Measurements from ENCODE around the gene SULT1A2. TPM values are rescaled to one million over a fixed set of nuclear protein-coding genes. Genes with fewer than 3 reads are reported as not detected.
A peak's percentile ranks its signal among the peaks of the same experiment; 100 is the strongest.
"Not testable (repeated sequence)": the region's sequence is repeated elsewhere in the genome, so short reads cannot be mapped to it uniquely, and the experiment has no call there.

SULT1A2 gene
- 1 to 10 TPM; 1.3 to 2.3 TPM for total RNA-seq

DNA sequence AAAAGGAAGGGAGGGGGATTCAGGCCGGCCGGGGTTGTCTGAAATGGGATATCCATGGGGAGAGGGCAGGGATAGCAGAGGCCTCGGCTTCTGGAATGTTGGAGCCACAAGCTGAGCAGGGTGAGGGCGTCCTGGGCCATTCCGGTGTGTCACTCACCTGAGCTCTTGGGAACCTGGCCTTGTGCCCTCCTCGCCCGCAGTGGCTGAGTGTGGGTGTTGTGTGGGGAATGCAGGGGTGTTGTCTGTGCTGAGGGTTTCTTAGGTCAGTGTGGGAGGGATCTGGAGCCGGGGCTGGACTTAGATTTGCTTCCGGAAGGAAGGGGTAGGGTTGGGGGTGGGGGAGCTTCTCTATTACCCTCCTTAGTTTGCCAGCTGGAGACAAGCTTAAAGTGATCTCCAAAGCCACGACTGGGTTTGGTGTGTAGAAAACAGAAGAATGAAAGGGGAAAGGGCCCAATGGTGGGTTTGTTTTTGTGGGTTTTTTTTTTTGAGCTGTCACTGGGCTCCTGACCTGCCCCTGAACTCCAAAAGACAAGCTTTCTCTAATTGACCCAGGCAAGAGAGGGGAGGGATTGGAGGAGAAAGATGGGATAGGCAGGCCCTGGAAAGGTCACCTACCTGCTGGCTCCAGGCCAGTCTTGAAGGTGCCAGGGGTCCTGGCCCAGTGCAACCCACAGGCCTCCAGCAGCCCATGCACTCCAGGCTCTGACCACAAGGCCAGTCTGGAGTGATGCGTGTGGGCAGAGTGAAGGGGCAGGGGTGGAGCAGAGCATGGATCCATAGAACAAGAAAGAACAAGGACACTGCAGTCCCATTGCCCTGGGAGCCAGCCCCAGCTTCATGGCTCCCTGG, at the start of gene SULT1A2:
Gene SULT1A2, minus strand, starts transcription at position 211 of the 852 bp plus-strand sequence. CDS start 1,120 bp downstream, outside the sequence.
- ATAC-seq (peak; percentile 85), DNase-seq (peak; percentile 74 to 86 (median 80))
- Histone ChIP-seq H3K27me3 (no peaks in the 10 kb centered on the region), H3K4me1 (peaks cover 28% of the 10 kb centered on the region), H3K4me3 (no peak within 1 kb of the TSS), H3K9me3 (no peaks in the 10 kb centered on the region), H3K27ac (peak within 1 kb of the TSS; percentile 45 to 82 (median 80)), H3K36me3 (replicated peaks in 1 of 2; ENCODE audit: insufficient read depth in 1 of 2, low read depth in 2 of 2) (no peaks in the 10 kb centered on the region)
- intact Hi-C loops (cut with DNase I) = no loop called here
- TF ChIP-seq CTCF (IDR thresholded peaks at IDR 0.05) (no peak), POLR2A (IDR thresholded peaks at IDR 0.05) (peak in 1 of 3 donors; percentile 19)
- WGBS, 2 donors = 18 to 20% methylated on average over 8 to 11 of the region's 11 CpGs

GRCh38 chr16:28639959-28640358, 43.1 kb upstream of the SULT1A2 start:
- H3K4me3 ChIP-seq; H3K36me3 ChIP-seq (replicated peaks in 1 of 2; ENCODE audit: insufficient read depth in 1 of 2, low read depth in 2 of 2); DNase-seq; H3K27me3 ChIP-seq; H3K27ac ChIP-seq; H3K4me1 ChIP-seq; ATAC-seq; intact Hi-C loops (cut with DNase I); H3K9me3 ChIP-seq: not testable (repeated sequence)
- WGBS, 2 donors = 43 to 65% methylated on average over 1 to 2 of the region's 2 CpGs

DNA sequence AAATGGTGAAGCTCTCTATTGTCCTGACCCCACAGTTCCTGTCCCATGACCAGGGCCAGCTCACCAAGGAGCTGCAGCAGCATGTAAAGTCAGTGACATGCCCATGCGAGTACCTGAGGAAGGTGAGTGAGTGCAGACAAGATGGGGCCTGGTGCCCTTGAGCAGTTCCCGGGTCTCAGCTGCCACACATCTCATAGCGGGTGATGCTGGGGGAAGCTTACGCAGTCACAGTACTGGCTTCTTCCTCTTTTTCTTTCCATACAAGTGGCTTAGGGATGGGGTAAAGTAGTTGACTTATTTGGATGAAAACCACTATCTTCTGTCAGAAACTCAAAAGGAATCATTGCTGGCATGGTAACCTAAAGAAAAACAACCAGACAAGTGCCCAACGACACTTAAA, 41.5 kb upstream of the SULT1A2 start:
- ATAC-seq; H3K9me3 ChIP-seq; H3K4me1 ChIP-seq; intact Hi-C loops (cut with DNase I); DNase-seq; H3K36me3 ChIP-seq (replicated peaks in 1 of 2; ENCODE audit: insufficient read depth in 1 of 2, low read depth in 2 of 2); H3K27ac ChIP-seq; H3K27me3 ChIP-seq; H3K4me3 ChIP-seq: not testable (repeated sequence)
- 69 to 71% methylated on average over 4 to 5 of the region's 5 CpGs for WGBS, 2 donors

DNA sequence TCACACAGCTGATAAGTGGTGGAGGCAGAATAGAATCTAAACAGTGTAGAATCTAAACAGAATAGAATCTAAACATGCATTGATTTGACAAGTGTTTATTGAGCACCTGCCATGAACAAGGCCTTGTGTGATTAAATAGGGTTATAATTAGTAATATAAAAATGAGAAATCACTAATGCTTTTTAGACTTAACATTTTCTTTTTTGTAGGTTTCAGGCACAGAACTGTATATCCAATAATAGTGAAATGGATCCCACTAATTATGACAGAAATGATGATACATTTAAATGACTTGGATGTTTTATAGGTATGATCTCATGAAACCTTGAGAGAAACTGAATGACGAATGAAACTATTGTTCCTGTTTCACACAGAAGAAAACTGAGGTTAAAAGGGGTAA, 40.9 kb upstream of the SULT1A2 start, which contains the start of gene NPIPB8:
Gene NPIPB8, plus strand, starts transcription at position 301 of the 400 bp plus-strand sequence. CDS start 296 bp downstream, outside the sequence.
- H3K9me3 ChIP-seq; H3K36me3 ChIP-seq (replicated peaks in 1 of 2; ENCODE audit: insufficient read depth in 1 of 2, low read depth in 2 of 2); H3K4me3 ChIP-seq; H3K4me1 ChIP-seq; ATAC-seq; H3K27ac ChIP-seq; H3K27me3 ChIP-seq; intact Hi-C loops (cut with DNase I); DNase-seq: not testable (repeated sequence)
- WGBS, 2 donors = 50 to 100% methylated on average over 1 of the region's 1 CpG

DNA sequence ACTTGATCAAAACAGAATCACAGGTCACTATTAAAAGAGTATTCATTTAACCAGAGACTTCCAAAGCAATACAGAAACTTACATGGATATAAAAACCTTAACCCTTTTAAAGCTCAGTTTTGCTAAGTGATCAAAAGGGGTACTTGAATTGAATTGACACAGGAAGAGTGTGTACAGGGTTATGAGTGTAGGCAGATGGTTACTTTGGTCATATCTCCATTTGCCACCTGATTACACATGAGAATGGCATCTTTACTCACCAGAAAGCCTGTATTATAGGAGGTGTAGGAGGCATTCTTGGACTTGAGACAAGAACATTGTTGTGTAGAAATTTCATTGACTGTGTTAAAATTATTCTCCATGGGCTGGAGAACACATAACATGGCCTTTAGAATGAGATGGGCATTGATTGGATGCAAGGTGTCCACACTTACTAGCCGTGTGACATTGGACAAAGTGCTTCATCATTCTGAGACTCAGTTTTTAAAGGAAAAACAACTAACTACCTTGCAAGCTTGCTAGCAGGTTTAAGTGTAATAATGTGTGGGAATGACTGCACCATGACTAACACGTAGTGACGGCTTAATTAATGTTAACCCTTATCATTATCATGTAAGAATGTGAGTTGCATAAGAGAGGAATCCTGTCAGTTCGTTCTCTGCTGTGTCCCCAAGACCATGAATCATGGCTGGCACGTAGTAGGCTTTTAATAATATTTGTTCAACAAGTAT, 39.4 kb upstream of the SULT1A2 start:
- 49 to 56% methylated on average over 5 of the region's 5 CpGs for WGBS, 2 donors
- H3K4me3 ChIP-seq; ATAC-seq; H3K27me3 ChIP-seq; intact Hi-C loops (cut with DNase I); H3K4me1 ChIP-seq; H3K36me3 ChIP-seq (replicated peaks in 1 of 2; ENCODE audit: insufficient read depth in 1 of 2, low read depth in 2 of 2); H3K9me3 ChIP-seq; DNase-seq; H3K27ac ChIP-seq: not testable (repeated sequence)

- H3K27ac ChIP-seq; H3K36me3 ChIP-seq (replicated peaks in 1 of 2; ENCODE audit: insufficient read depth in 1 of 2, low read depth in 2 of 2); intact Hi-C loops (cut with DNase I); H3K27me3 ChIP-seq; H3K4me3 ChIP-seq; DNase-seq; ATAC-seq; H3K9me3 ChIP-seq; H3K4me1 ChIP-seq: not testable (repeated sequence)
- 41 to 43% methylated on average over 4 of the region's 5 CpGs for WGBS, 2 donors
Observed at GRCh38 chr16:28630905-28631304, 34.1 kb upstream of the SULT1A2 start.

DNA sequence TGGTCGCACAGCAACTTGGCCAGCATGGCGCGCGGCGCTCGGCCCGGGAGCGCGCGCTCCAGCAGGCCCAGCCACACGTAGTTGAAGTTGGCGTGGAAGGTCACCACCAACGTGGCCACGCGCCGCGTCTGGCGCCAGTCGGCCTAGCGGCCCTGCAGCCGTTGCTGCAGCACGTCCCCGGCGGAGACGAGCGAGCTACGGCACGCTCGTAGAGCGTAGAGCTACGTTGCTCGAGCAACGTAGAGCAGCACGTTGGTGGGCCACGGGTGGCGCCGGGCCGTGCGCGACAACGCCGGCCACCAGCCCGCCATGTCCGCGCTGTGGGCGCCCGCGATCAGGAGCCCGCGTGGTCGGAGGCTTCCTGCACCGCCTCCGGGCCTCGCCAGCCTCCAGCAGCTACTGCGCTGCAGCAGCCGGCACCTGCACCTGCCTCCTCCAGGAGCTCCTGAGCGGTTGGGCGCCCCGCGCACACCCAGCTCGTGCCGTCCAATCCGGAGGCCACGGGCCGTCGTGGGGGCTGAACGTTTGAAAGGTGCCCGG, 26.4 kb upstream of the SULT1A2 start:
- intact Hi-C loops (cut with DNase I) = no loop called here
- H3K9me3 ChIP-seq = no peaks in the 10 kb centered on the region
- H3K27me3 ChIP-seq = no peaks in the 10 kb centered on the region
- DNase-seq = peak; percentile 77 to 84 (median 80)
- 5% methylated on average over 64 of the region's 68 CpGs; no CpG with 5 or more reads in 1 of the 2 donors for whole genome bisulfite sequencing, 2 donors
- H3K36me3 ChIP-seq (replicated peaks in 1 of 2; ENCODE audit: insufficient read depth in 1 of 2, low read depth in 2 of 2) = peaks cover 0 to 1% of the 10 kb centered on the region in 2 donors
- ATAC-seq = peak; percentile 87
- peak overlapping the region; percentile 9 to 76 (median 72) for H3K27ac ChIP-seq
- TF ChIP-seq POLR2A (IDR thresholded peaks at IDR 0.05) = peak; percentile 66 to 74 (median 67)
- TF ChIP-seq CTCF (IDR thresholded peaks at IDR 0.05) = peak in 1 of 7 experiments; percentile 13
- peaks cover 14% of the 10 kb centered on the region for H3K4me1 ChIP-seq
- H3K4me3 ChIP-seq = peak overlapping the region; percentile 38 to 51

DNA sequence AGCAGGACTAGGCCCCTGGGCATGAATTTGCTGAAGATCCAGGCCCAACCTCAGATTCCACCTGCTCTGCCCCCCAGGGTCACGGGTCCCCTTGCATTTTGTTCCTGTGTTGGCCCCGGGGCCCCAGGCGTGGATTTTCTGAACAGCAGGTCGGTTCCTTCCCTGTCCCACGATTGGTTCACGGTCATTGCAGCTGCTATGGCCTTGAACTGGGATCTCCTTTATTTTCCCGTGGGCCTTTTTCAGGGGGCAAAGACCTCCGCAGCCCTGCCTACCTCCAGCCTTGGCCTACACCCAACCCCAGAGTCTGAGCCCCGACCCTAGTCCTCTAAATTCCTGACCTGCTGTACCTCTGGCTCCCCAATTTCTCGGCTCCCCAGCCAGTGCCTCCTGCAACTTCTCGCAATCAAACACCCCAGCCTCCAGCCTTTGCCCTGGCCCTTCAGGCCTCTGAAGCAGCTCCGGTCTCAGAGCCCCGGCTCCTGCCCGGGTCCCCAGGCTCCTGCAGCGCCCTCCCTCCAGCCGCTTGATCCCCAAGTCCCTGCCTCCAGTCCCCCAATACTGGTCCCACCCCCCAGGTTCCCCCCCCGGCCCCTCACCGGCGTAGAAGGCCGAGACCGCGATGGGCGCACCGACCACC, 25.8 kb upstream of the SULT1A2 start:
- H3K9me3 ChIP-seq = not testable (repeated sequence)

More for the DNA sequence above, 25.8 kb upstream of the SULT1A2 start:
- H3K27me3 ChIP-seq; H3K36me3 ChIP-seq (replicated peaks in 1 of 2; ENCODE audit: insufficient read depth in 1 of 2, low read depth in 2 of 2); intact Hi-C loops (cut with DNase I): not testable (repeated sequence)
- peak; percentile 31 for ATAC-seq
- Histone ChIP-seq H3K4me3 (peak overlapping the region; percentile 38 to 51), H3K27ac (peak overlapping the region; percentile 9 to 76 (median 72)), H3K4me1 (peaks cover 14% of the 10 kb centered on the region)
- DNase-seq = peak in 1 of 4 donors; percentile 23
- 12 to 22% methylated on average over 9 to 23 of the region's 24 CpGs for whole genome bisulfite sequencing, 2 donors

Data from body of pancreas (tissue), 4 donors.